Activated CD4-positive, alpha-beta T cell treated with anti-CD3 and anti-CD28 coated beads, Interleukin-2, Interleukin-6, amounts not matched to agents 100 ng/mL and 50 ng/mL, durations not matched to agents 16 hours and 8 hours (primary cell): ENCODE measurements around the gene KCNK7.
"Not testable (repeated sequence)": the region's sequence is repeated elsewhere in the genome, so short reads cannot be mapped to it uniquely, and the experiment has no call there.

ENCODE experiments used
- DNase-seq: peaks from one replicate; pipeline ENCODE4 v3.0.0-alpha.2; 2020

Gene KCNK7, protein sequence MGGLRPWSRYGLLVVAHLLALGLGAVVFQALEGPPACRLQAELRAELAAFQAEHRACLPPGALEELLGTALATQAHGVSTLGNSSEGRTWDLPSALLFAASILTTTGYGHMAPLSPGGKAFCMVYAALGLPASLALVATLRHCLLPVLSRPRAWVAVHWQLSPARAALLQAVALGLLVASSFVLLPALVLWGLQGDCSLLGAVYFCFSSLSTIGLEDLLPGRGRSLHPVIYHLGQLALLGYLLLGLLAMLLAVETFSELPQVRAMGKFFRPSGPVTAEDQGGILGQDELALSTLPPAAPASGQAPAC

DNA sequence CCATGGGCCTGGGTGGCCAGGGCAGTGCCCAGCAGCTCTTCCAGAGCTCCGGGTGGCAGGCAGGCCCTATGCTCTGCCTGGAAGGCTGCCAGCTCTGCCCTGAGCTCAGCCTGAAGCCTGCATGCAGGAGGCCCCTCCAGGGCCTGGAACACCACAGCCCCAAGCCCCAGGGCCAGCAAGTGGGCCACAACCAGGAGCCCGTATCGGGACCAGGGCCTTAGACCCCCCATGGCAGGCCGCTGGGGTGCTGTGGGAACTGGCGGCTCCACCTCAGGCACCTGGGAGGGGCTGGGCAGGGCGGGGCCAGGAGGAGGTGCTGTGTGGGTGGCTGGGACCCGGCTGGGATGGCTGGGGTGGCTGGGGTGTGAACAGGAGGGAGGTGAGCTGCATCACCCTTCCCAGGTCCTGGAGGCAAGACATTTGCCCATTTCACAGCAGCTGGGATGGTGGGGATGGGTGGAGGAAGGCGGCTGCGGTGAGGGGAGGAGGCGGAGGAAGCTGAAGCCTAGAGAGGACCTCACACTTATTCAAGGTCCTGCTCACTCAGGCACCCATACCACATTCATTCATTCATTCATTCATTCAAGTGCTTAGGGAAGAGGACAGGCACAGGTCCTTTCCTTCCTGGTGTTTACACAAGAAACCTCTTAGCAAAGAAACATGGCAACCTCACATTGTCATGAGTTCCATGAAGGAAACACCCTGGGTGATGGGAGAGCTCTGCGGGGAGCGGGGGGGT is at the start of gene KCNK7:
Gene KCNK7 (minus strand): TSS at position 258 of the 739 bp plus-strand sequence. CDS start 28 bp downstream, at position 230.
- no peak for DNase-seq

DNA sequence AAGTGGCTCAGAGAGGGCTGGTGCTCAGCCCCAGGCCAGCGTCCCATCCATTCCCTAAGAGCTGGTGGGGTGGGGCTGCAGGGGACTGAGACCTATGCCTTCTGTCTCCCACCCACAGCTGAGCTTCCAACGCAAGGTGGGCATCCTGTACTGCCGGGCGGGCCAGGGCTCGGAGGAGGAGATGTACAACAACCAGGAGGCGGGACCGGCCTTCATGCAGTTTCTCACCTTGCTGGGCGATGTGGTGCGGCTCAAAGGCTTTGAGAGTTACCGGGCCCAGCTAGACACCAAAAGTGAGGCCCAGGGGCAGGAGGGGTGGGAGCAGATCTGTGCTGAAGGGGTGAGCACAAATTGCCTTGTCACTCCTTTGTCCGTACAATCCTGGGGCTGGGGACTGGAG is 49.2 kb upstream of the KCNK7 start:
- DNase-seq = no peak

DNA sequence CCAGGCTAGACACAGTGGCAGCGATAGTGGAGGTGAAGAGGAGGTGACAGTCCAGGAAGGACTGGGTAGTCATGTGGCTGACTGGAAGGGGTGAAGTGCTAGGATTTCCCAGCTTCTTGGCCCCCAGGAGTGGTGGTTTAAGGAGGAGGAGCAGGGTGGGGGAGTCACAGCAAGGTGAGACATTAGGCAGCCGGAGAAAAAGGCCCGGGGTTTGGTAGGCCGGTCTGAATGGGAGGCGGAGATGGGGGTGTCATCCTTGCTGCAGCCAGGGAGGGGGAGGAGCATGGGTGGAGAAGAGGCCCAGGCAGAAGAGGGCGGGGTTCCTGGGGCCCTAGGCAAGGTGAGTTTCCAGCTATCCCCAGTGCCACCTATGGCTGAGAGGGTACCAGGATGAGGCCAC is 48.4 kb upstream of the KCNK7 start:
- DNase-seq = peak; percentile 29

DNA sequence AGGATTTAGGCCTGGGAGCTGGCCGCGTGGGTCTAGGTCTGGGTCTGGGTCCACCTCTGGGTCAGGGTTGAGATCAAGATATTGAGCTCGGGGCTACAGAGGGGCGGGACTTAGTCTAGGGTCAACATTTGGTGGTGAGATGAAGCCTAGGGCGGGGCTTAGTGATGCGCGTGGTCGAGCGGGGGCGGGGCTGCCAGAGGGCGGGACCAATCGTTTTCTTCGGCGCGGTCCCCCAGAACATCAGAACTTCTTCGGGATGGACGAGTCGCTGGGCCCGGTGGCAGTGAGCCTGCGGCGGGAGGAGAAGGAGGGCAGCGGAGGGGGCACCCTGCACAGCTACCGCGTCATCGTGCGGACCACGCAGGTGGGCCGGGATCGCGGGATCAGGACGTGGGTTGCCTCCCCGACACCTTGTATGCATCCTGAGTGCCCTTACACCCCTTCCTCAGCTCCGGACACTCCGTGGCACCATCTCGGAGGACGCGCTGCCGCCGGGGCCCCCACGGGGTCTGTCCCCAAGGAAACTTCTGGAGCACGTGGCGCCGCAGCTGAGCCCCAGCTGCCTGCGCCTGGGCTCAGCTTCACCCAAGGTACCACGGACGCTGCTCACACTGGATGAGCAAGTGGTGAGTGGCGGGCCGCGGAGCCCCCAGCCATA is 46.5 kb upstream of the KCNK7 start:
- DNase-seq = peak; percentile 20

DNA sequence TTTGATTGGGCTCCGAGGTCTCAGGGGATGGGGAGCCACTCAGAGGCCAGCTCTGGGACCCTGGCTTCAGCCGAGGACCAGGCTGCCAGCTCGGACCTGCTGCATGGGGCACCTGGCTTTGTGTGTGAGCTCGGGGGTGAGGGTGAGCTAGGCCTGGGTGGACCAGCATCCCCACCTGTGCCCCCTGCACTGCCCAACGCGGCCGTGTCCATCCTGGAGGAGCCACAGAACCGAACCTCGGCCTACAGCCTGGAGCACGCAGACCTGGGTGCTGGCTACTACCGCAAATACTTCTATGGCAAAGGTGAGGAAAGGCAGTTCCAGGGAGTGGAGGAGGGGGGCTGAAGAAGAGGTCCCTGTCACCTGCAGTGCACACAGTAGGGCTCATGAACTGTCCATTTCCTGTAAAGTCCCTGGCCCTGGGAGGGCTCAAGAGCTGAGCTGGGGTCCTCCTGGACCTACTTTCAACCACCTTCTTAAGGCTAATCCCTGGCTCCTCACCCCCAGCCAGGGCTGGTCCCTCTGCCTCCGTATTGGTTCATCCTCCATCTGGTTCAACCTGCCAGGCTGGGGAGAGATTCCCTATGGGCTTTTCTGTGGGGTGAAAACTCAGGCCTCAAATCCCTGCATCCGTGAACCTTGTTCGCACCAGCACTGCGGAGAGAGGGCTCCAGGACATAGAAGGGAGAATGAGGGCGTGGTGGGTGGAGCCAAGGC is 45.9 kb upstream of the KCNK7 start:
- no peak for DNase-seq

DNA sequence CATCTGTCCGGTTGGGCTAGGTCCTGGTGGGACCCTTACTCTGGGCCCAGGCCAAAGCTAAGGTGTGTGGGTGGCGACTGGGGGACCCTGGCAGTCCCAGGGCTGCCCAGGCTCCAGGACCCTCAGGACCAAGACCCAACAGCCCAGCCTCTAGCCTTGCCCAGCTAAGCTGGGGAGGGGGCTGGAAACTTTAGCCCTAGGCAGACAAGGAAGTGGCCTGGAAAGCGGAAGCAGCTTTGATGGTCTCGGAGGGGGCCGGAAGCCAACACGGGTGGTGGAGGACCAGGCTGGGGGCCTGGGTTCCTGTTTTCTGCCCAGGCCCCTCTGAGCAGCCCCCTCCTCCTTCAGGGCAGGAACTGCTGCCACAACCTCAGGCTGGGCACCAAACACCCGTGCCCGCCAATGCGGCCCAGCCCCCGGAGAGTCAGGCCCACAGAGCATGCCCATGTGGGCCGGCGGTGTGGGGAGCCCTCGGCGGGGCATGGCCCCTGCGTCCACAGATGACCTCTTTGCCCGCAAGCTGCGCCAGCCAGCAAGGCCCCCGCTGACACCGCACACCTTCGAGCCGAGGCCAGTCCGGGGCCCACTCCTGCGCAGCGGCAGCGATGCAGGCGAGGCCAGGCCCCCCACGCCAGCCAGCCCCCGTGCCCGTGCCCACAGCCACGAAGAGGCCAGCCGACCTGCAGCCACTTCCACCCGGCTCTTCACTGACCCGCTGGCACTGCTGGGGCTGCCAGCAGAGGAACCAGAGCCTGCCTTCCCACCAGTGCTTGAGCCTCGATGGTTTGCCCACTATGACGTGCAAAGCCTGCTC is 45.1 kb upstream of the KCNK7 start:
- peak; percentile 55 for DNase-seq

DNA sequence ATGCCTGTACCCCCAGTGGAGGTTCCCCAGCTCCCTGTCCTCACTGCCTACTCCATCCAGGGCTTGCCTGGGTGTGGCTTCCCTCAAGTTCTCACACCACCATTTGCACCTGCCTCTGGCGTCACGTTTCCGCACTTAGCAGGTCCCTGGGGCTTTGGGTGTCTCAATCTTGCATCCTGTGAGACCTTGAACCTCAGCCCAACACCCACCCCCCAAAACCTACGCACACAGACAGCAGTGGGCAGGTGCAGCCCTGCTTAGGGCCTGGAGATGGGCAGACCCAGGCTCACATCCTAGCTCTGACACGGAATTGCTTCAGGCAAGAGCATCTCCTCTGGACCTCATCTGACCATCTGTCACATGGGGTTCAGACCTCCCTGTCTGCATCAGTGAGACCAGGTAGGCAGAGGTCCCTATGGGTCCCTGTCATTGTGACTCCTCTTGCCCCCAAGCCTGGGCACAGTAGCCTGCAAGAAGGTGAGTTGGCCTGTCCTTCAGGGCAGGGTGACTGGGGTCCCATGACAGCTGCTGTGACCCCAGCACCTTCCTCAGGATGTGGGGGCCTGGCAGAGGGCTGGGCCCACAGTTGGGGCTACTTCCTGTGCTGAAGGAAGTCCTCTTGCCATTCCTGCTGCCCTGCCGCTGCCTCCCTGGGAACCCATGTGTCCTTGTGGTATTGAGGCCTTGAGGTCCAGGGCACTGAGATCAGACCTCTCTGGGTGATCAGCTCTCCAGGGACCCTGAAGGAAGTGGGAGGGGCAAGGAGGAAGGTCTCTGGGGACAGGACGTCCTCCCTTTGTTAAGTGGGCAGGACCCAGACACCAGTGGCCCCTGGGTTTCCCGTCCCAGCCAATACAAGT is 44.3 kb upstream of the KCNK7 start:
- DNase-seq = peak; percentile 64

DNA sequence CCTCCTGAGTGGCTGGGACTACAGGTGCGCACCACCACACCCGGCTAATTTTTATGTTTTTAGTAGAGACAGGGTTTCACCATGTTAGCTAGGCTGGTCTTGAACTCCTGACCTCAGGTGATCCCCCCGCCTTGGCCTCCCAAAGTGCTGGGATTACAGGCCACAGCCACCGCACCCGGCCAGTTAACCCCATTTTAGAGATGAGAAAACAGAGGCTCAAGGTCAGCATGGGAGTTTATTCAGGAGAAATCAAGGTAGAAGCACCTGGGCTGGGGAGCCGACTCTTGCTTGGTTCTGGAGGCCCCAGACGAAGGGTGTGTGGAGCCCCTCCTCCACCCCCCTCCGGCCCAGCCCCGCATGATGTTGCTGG is 43.6 kb upstream of the KCNK7 start:
- DNase-seq = not testable (repeated sequence)

DNA sequence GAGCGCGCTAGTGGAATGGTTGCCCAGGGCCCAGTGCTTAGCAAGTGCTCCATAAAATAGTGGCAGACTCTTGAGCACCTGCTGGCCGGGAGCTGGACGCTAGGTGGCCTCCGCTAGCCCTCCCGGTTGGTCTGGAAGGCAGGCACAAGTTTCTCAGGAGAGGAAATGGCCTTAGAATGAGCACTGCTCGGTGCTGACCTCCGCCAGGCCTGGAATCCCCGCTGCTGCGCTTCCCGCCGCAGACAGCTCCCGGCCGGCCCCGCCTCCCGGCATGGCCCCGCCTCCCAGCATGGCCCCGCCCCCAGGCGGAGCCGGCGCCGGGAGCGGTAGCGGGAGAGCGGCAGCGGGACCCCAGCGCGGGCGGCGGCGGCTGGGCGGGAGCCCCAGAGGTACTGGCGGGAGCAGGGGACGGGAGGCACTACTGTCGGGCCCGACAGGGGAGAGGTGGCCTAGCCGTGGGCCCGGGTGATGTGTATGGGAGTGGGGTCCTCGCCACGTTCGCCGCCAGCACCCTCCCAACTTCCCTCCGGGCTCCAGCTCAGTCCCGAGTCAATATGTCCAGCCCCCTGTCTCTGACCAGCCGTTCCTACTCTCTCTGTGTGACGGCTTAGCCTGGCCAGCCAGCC is 42.3 kb upstream of the KCNK7 start, which contains the start of gene SIPA1:
Gene SIPA1 (plus strand): TSS at position 308 of the 626 bp plus-strand sequence. CDS start 2,821 bp downstream, outside the sequence.
- peak; percentile 84 for DNase-seq

DNA sequence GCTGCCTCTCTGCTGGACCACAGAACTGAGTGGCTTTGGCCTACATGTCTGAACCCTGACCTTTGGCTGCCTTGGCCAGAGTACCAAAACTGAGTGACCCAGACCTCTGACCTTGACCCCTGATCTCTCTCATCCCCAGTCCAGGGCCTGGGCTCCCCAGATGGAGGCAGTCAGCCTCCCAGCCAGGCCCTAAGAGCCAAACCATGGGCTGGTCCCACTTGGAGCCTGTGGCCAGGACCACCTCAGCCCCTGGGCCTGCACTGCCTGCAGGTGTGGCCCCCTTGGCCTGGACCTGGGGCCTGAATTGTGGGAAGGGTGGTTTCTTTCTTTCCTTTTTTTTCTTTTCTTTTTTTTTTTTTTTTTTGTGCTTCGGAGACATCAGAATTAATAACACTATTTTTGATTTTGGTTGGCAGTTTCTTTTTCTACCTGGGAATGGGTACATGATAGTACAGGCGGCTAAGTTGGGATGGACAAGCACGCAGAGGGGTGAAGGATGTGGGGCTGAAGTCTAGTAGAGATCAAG is 41.5 kb upstream of the KCNK7 start:
- DNase-seq = no peak

DNA sequence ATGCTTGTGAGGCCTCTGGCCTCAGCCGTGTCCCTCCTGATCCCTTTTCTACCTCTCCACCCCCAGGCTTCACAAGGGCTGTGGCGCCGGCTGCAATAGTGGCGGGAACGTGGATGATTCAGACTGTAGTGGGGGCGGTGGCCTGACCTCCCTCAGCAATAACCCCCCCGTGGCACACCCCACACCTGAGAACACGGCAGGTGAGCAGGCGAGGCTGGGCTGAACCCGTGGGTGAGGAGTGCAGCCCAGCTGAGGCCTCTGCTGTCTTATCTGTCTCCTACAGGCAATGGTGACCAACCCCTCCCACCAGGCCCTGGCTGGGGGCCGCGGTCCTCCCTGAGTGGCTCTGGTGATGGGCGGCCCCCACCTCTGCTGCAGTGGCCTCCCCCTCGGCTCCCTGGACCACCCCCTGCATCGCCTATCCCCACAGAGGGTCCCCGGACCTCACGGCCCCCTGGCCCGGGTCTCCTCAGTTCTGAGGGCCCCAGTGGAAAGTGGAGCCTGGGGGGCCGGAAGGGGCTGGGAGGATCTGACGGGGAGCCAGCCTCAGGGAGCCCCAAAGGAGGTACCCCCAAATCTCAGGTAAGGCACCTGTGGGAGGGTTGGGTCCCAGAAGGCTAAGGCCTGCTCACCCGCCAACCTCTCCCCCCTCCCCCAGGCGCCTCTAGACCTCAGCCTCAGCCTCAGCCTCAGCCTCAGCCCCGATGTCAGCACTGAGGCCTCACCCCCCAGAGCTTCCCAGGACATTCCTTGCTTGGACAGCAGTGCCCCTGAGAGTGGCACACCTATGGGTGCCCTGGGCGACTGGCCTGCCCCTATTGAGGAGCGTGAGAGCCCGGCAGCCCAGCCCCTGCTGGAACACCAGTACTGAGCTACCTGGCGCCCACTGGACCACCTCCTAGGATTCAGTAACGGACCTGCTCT is 40.8 kb upstream of the KCNK7 start:
- no peak for DNase-seq

DNA sequence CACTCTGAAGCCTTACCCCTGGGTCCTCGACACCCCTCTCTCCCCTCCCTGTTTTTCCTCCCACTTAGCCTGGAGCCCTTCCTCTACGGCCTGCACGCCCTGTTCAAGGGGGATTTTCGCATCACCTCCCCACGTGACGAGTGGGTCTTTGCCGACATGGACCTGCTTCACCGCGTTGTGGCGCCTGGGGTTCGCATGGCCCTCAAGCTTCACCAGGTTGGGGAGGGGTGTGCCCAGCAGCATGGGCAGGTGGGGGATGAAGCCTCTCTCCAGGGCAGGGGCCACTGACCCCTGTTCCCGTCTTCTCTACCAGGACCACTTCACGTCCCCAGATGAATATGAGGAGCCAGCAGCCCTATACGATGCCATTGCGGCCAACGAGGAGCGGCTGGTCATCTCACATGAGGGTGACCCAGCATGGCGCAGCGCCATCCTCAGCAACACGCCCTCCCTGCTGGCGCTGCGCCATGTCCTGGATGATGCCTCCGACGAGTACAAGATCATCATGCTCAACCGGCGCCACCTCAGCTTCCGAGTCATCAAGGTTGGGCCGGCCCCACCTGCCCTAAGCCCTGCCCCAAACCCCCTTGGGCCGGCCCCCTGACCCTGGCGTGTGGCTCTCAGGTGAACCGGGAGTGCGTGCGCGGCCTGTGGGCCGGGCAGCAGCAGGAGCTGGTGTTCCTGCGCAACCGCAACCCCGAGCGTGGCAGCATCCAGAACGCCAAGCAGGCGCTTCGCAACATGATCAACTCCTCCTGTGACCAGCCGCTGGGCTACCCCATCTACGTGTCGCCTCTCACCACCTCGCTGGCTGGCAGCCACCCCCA is 39.5 kb upstream of the KCNK7 start:
- no peak for DNase-seq

DNA sequence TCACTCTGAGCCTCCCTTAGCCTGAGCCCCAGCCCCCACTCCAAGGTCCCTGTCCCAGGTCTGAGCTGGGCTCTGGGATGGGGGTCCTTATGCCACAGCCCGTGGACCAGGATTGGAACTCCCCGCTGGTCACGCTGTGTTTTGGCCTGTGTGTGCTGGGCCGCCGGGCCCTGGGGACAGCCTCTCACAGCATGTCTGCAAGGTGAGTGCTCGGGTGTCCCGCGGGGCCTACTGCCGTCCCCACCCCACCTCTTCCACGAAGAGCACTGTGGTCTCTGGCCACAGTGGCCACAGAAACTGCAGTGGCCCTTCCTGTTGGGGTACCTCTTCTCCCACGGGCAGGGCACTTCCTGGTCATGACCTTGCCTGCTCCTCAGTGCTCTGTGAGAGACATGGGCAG is 38.8 kb upstream of the KCNK7 start:
- DNase-seq = no peak

DNA sequence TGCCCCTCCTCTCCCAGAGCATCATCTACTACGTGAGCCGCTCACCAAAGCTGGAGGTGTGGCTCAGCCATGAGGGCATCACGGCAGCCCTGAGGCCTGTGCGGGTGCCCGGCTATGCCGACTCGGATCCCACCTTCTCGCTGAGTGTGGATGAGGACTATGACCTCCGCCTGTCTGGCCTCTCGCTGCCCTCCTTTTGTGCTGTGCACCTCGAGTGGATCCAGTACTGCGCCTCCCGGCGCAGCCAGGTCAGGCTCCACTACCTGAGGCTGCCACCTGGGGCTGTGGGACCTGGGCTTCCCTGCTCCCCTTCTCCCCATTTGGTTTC is 38.5 kb upstream of the KCNK7 start:
- no peak for DNase-seq

DNA sequence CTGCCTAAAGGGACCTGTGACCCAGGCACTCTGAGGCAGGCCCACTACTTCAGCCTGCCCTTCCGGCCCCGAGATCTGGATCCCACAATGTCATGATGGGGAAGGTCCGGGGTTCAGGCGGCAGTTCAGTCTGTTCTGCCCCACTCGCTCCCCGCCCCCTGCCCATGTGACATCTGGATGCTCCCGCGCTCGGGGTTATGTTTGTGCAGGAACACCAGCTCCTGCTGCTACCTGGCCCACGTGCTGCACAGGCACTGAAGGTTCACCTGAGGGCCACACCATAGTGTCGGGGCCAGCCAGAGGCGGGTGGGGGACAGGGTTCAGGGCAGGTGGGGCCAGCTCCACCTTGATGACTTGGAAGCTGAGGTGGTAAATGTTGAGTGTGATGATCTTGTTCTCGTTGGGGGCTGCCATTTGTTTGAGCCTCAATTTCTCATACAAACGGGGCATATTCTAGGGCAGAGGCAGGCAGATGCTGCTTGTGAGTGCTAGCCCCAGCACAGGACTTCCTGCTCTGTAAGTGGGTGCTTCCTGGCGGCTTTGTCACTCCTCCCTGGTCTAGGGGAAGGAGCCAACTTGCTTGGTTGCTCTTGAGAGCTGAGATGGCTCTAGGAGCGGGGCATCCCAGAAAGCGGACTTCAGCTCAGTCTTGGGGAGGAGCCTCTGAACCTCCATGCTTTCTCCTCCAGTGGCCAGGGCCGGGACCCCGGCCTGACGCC is 37.9 kb upstream of the KCNK7 start:
- DNase-seq = no peak

DNA sequence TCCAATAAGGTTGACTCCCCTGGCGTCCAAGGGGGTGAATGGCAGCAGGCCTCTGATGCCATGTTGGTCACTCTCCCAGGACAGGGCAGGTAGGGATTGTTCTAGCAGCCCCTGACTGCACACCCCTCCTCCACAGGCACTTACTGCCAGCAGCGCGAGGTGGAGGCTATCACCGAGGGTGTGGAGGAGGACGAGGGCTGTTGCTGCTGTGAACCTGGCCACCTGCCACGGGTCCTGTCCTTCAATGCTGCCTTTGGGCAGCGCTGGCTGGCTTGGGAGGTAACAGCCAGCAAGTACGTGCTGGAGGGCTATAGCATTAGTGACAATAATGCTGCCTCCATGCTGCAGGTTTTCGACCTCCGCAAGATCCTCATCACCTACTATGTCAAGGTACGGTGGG is 34.6 kb upstream of the KCNK7 start:
- no peak for DNase-seq

DNA sequence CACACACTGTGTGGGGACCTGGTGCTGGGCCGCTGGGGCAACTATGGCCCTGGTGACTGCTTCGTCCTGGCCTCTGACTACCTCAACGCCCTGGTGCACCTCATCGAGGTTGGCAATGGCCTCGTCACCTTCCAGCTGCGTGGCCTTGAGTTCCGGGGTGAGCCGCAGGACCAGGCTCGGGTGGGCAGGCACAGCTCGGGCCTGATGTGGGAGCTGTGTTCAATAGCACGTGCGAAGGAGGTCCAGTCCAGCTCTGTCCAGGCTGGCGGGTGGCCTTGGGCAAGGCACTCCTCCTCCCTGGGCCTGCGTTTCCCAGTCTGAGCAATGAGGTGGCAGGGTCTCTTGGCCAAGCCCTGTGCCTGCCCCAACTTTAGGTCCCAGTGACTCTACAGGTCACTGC is 34.0 kb upstream of the KCNK7 start:
- no peak for DNase-seq

DNA sequence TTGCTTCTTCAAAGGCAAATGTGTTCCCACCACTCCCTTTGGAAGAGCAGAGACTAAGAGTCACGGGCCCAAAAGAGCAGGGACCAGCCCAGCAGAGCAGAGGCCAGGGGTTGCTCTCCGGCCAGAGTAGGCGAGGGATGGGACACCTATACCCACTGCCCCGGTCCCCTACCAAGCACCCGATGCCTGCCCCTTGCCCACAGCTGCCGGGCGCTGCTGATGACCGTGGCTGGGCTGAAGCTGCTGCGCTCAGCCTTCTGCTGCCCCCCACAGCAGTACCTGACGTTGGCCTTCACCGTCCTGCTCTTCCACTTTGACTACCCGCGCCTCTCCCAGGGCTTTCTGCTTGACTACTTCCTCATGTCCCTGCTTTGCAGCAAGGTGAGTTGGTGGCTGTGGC is 31.6 kb upstream of the KCNK7 start:
- DNase-seq = no peak
